Endothelial cell of umbilical vein (primary cell): ENCODE results near the gene KCMF1. TPM values are rescaled to one million over a fixed set of nuclear protein-coding genes. Genes with fewer than 3 reads are reported as not detected.

Experiments used
- BruUV-seq: library from RNA; stranded (reverse); fragments of 400-500 nt; replicated peaks from 2 replicates; lab custom pipeline; 2021; lab: Mats Ljungman, UMichigan
- CTCF ChIA-PET: fragments of 300-600, 350-600 bp; sonication (Branson Sonifier 250); formaldehyde crosslinking; loops from one replicate; lab custom pipeline; 2021; ENCODE audit warnings: antibody characterized with exemption, inconsistent platforms; lab: Charles Lee
- POLR2A ChIA-PET: fragments of 300-600, 350-600 bp; sonication (Branson Sonifier 250); formaldehyde crosslinking; loops from one replicate; lab custom pipeline; 2021; ENCODE audit warnings: antibody characterized with exemption, inconsistent platforms; lab: Charles Lee
- DNase-seq: peaks from one replicate; pipeline ENCODE4 v3.0.0-alpha.2; 2011; ENCODE audit warnings: low read depth, low spot score
- FAIRE-seq: peaks from 2 replicates; lab custom pipeline; 2011; peaks lifted over from hg19 to GRCh38; lab: Jason Lieb, UNC
- H2AFZ ChIP-seq: 2 replicates; pipeline ENCODE4 v1.6.0; 2012; ENCODE audit warnings: low read depth, low read length, control low read depth, inconsistent platforms
- H3K27ac ChIP-seq: 2 replicates; pipeline ENCODE4 v1.5.1; 2011; ENCODE audit warnings: low read depth, mild to moderate bottlenecking, control low read depth, low read length, moderate library complexity; ENCODE audit not compliant: insufficient read depth
- H3K27me3 ChIP-seq, 2 experiments: 2 replicates each; pipeline versions ENCODE4 v1.6.0 to v1.6.1; 2011; ENCODE audit warnings: low read length in 2 of 2, mixed read lengths in 1 of 2; ENCODE audit not compliant: control insufficient read depth in 2 of 2, insufficient read depth in 2 of 2
- H3K36me3 ChIP-seq, 2 experiments: 2 replicates in 1 of 2; 3 replicates in 1 of 2; pipeline ENCODE4 v1.5.1; 2011; ENCODE audit warnings: low read length in 2 of 2, mild to moderate bottlenecking in 1 of 2, moderate library complexity in 1 of 2; ENCODE audit not compliant: control insufficient read depth in 2 of 2, insufficient read depth in 2 of 2; ENCODE audit errors: extremely low read depth in 1 of 2
- H3K4me1 ChIP-seq: 3 replicates; pipeline ENCODE4 v1.5.1; 2011; ENCODE audit warnings: mild to moderate bottlenecking, low read length; ENCODE audit not compliant: control insufficient read depth, insufficient read depth; ENCODE audit errors: extremely low read depth
- H3K4me2 ChIP-seq: 2 replicates; pipeline ENCODE4 v1.6.1; 2011; ENCODE audit warnings: low read length, control low read depth, mixed read lengths; ENCODE audit not compliant: insufficient read depth
- H3K4me3 ChIP-seq, 3 experiments: fragments of 200-600 bp in 1 of 3; sonication (generic), shearing (Covaris generic) in 1 of 3; replicated peaks in 1 of 3; 2 replicates each; pipeline ENCODE4 v1.5.1; 2011 to 2016; ENCODE audit warnings: control low read depth in 3 of 3, low read length in 3 of 3, mild to moderate bottlenecking in 2 of 3, inconsistent platforms in 1 of 3, low read depth in 1 of 3, moderate library complexity in 1 of 3; ENCODE audit not compliant: insufficient read depth in 1 of 3
- H3K79me2 ChIP-seq: 2 replicates; pipeline ENCODE4 v1.6.0; 2012; ENCODE audit warnings: low read length, inconsistent platforms; ENCODE audit not compliant: control insufficient read depth, insufficient read depth
- H3K9ac ChIP-seq: replicated peaks from 2 replicates; pipeline ENCODE3; 2011; ENCODE audit warnings: low read length, control low read depth; ENCODE audit not compliant: insufficient read depth; ENCODE audit errors: extremely low read depth
- H3K9me1 ChIP-seq: replicated peaks from 3 replicates; pipeline ENCODE4 v1.6.0; 2011; ENCODE audit warnings: mild to moderate bottlenecking, low read length; ENCODE audit not compliant: control insufficient read depth, insufficient read depth; ENCODE audit errors: extremely low read depth
- H3K9me3 ChIP-seq: replicated peaks from 2 replicates; pipeline ENCODE4 v1.5.1; 2012; ENCODE audit warnings: low read length, inconsistent platforms; ENCODE audit not compliant: control insufficient read depth, insufficient read depth
- H4K20me1 ChIP-seq: replicated peaks from 2 replicates; pipeline ENCODE3; 2011; ENCODE audit warnings: mild to moderate bottlenecking, low read length; ENCODE audit not compliant: control insufficient read depth, insufficient read depth; ENCODE audit errors: extremely low read depth
- CTCF ChIP-seq, 2 donors: IDR thresholded peaks; 1 replicate in 1 of 2; 2 replicates in 1 of 2; pipeline ENCODE4 v1.5.1; 2011; ENCODE audit warnings: low read length in 2 of 2, mild to moderate bottlenecking in 2 of 2, moderate library complexity in 2 of 2, control low read depth in 1 of 2, inconsistent platforms in 1 of 2, low read depth in 1 of 2; ENCODE audit not compliant: insufficient read depth in 1 of 2; ENCODE audit errors: extremely low read depth in 1 of 2
- EZH2 ChIP-seq: IDR thresholded peaks from 2 replicates; pipeline ENCODE4 v1.6.1; 2012; ENCODE audit warnings: borderline replicate concordance, low read depth, mild to moderate bottlenecking, moderate library complexity, low read length, inconsistent platforms; ENCODE audit not compliant: severe bottlenecking
- FOS ChIP-seq: IDR thresholded peaks from 2 replicates; pipeline ENCODE4 v1.6.1; 2011; ENCODE audit warnings: mild to moderate bottlenecking, low read length, moderate library complexity, borderline replicate concordance; ENCODE audit not compliant: insufficient read depth
- MAX ChIP-seq: IDR thresholded peaks from 2 replicates; pipeline ENCODE4 v1.6.1; 2011; ENCODE audit not compliant: insufficient read depth, insufficient read length
- MYC ChIP-seq: IDR thresholded peaks from one replicate; pipeline ENCODE4 v1.6.1; 2011; ENCODE audit warnings: mild to moderate bottlenecking, low read depth, low read length
- POLR2AphosphoS5 ChIP-seq: IDR thresholded peaks from 2 replicates; pipeline ENCODE4 v1.6.1; 2012; ENCODE audit warnings: low read depth, mild to moderate bottlenecking, control low read depth, low read length, moderate library complexity; ENCODE audit not compliant: insufficient read depth
- dilution Hi-C: fragments of 300-500 bp; cut with MboI; formaldehyde crosslinking; loops from one replicate; pipeline ENCODE4 v1.15.0; 2019; ENCODE audit warnings: low sequenced_read_pairs; ENCODE audit not compliant: extremely low pct_ligation_motif_present
- intact Hi-C: fragments of 100-400 bp; cut with micrococcal nuclease; formaldehyde crosslinking; loops from one replicate; pipeline ENCODE4 v1.10.0; 2022
- polyA plus RNA-seq, 4 experiments: library from polyadenylated mRNA; depleted of rRNA in 3 of 4; stranded (reverse) in 3 of 4; unstranded in 1 of 4; fragments of >200 nt; gene quantifications; 2 replicates each; pipeline versions ENCODE4 v1.2.1 to v1.2.3, GENCODE V29; 2011 to 2012; ENCODE audit warnings: missing spikeins in 1 of 4
- total RNA-seq: library from RNA; stranded (reverse); gene quantifications from 2 replicates; pipeline ENCODE4 v1.2.3, GENCODE V29; 2021

The KCMF1 gene
- total and polyA plus RNA-seq, 2 donors (not counting 3 experiments of a cell fraction or from before 2014, with no cell fraction given): 49.3 to 78.4 TPM

- POLR2A ChIA-PET: interaction anchor here (0.6 kb wide), 1 partner anchor 18 kb away, joined by 8 read pairs; no protein-coding TSS in a partner anchor
- BruUV-seq: no TSS peak
- FAIRE-seq: peak; percentile 75
- peaks cover 9% of the 10 kb centered on the region for H4K20me1 ChIP-seq
- H3K4me2 ChIP-seq: peak overlapping the region; percentile 55
- H3K9me1 ChIP-seq: no peaks in the 10 kb centered on the region
- H3K27me3 ChIP-seq: no peaks in the 10 kb centered on the region
- peak; percentile 61 for DNase-seq
- no peak overlapping the region for H3K4me3 ChIP-seq
- H3K9me3 ChIP-seq: no peaks in the 10 kb centered on the region
- peak overlapping the region; percentile 21 for H3K27ac ChIP-seq
- H2AFZ ChIP-seq: no peak overlapping the region
- no peak for TF ChIP-seq FOS
- no peak for TF ChIP-seq EZH2
- no peak for TF ChIP-seq CTCF (IDR thresholded peaks at IDR 0.05; ENCODE audit: extremely low read depth in 1 of 2, insufficient read depth in 1 of 2, low read depth in 1 of 2, low read length in 2 of 2)
- no peak for TF ChIP-seq MYC
- no peak for TF ChIP-seq MAX
- TF ChIP-seq POLR2AphosphoS5: no peak
- H3K36me3 ChIP-seq: no peaks in the 10 kb centered on the region
- H3K79me2 ChIP-seq: peaks cover 89% of the 10 kb centered on the region
- dilution Hi-C loops (no loop called here), intact Hi-C loops (loop anchor here (2.0 kb wide), 1 partner anchor 45 kb away; no protein-coding TSS in a partner anchor)
- CTCF ChIA-PET: interaction anchor here (0.6 to 2.5 kb wide), 31 partner anchors 9 to 310 kb away, joined by 3 to 15 read pairs (median 5); partner anchors contain the start of gene KCMF1
- peaks cover 22% of the 10 kb centered on the region for H3K4me1 ChIP-seq
- no peak overlapping the region for H3K9ac ChIP-seq
Measured at GRCh38 chr2:85017411-85018048, 46.6 kb downstream of the KCMF1 start.
